OCI-LY7 (cell line): ENCODE measurements around the gene IMMP2L. TPM values are rescaled to one million over a fixed set of nuclear protein-coding genes. Genes with fewer than 3 reads are reported as not detected.

Experiments used
- BruUV-seq: library from RNA; stranded (reverse); fragments of 400-500 nt; replicated peaks from 2 replicates; lab custom pipeline; 2021; lab: Mats Ljungman, UMichigan
- CTCF ChIA-PET: fragments of 300-600 bp; sonication (Branson Sonifier 250); formaldehyde crosslinking; loops from one replicate; lab custom pipeline; 2022; ENCODE audit warnings: antibody characterized with exemption; ENCODE audit not compliant: unreplicated experiment; lab: Charles Lee
- POLR2A ChIA-PET: fragments of 300-600 bp; sonication (Branson Sonifier 250); formaldehyde crosslinking; loops from one replicate; lab custom pipeline; 2022; ENCODE audit warnings: antibody characterized with exemption; lab: Charles Lee
- DNase-seq: peaks from one replicate; pipeline ENCODE4 v3.0.0-alpha.2; 2015; ENCODE audit warnings: low spot score
- H2AFZ ChIP-seq: fragments of 200-600 bp; sonication (generic), shearing (Covaris generic); 2 replicates; pipeline ENCODE4 v1.6.1; 2014; ENCODE audit warnings: mild to moderate bottlenecking, antibody characterized with exemption, low read length, moderate library complexity
- H3K27ac ChIP-seq: fragments of 200-600 bp; sonication (generic); 2 replicates; pipeline ENCODE4 v1.5.1; 2014; ENCODE audit warnings: mixed run types, low read depth, mild to moderate bottlenecking, moderate library complexity, low read length, inconsistent platforms; ENCODE audit not compliant: poor library complexity, severe bottlenecking
- H3K36me3 ChIP-seq: fragments of 200-600 bp; sonication (generic); 2 replicates; pipeline ENCODE4 v1.6.1; 2014; ENCODE audit warnings: mild to moderate bottlenecking, antibody characterized with exemption, low read length, moderate library complexity, mixed read lengths; ENCODE audit not compliant: insufficient read depth
- H3K4me1 ChIP-seq: fragments of 200-600 bp; sonication (generic); 2 replicates; pipeline ENCODE4 v1.5.1; 2014; ENCODE audit warnings: mild to moderate bottlenecking, low read length; ENCODE audit not compliant: insufficient read depth, poor library complexity, severe bottlenecking
- H3K4me2 ChIP-seq: fragments of 200-600 bp; sonication (generic); 2 replicates; pipeline ENCODE4 v1.6.1; 2014; ENCODE audit warnings: mild to moderate bottlenecking, low read length
- H3K4me3 ChIP-seq: fragments of 200-600 bp; sonication (generic); 2 replicates; pipeline ENCODE4 v1.5.1; 2014; ENCODE audit warnings: mild to moderate bottlenecking, low read depth, low read length; ENCODE audit not compliant: poor library complexity, severe bottlenecking
- H3K79me2 ChIP-seq: fragments of 200-600 bp; sonication (generic); 2 replicates; pipeline ENCODE4 v1.6.1; 2016; ENCODE audit warnings: low read depth, mild to moderate bottlenecking, low read length, moderate library complexity, mixed read lengths; ENCODE audit not compliant: insufficient read depth
- H3K9me2 ChIP-seq: fragments of 200-600 bp; sonication (generic); 2 replicates; pipeline ENCODE4 v1.6.1; 2016; ENCODE audit warnings: mild to moderate bottlenecking, low read length, mixed read lengths; ENCODE audit not compliant: insufficient read depth
- H3K9me3 ChIP-seq: fragments of 200-600 bp; sonication (generic); 2 replicates; pipeline ENCODE4 v1.6.1; 2014; ENCODE audit warnings: mild to moderate bottlenecking, mixed run types, low read length, mixed read lengths
- H4K20me1 ChIP-seq: fragments of 200-600 bp; sonication (generic); 2 replicates; pipeline ENCODE4 v1.6.1; 2014; ENCODE audit warnings: mild to moderate bottlenecking, antibody characterized with exemption, low read length, moderate library complexity, mixed read lengths; ENCODE audit not compliant: insufficient read depth
- CTCF ChIP-seq: fragments of 200-600 bp; sonication (generic); conservative IDR thresholded peaks from 2 replicates; pipeline ENCODE4 v1.5.1; 2014; ENCODE audit warnings: mild to moderate bottlenecking, antibody characterized with exemption, low read length, moderate library complexity, mixed read lengths
- EZH2phosphoT487 ChIP-seq: fragments of 200-600 bp; sonication (generic); IDR thresholded peaks from 2 replicates; pipeline ENCODE4 v1.6.1; 2018; ENCODE audit warnings: low read depth, borderline replicate concordance, mild to moderate bottlenecking, mixed run types, antibody characterized with exemption, low read length, moderate library complexity, mixed read lengths
- intact Hi-C: fragments of 100-400 bp; cut with micrococcal nuclease; formaldehyde crosslinking; loops from one replicate; pipeline ENCODE4 v1.10.0; 2022; ENCODE audit not compliant: unreplicated experiment
- total RNA-seq, 2 experiments: library from RNA; depleted of rRNA in 1 of 2; stranded (reverse); fragments of >200 nt in 1 of 2; shearing (Covaris generic) in 1 of 2; gene quantifications; 2 replicates each; pipeline ENCODE4 v1.2.3, GENCODE V29; 2014 to 2022

The IMMP2L gene
- total RNA-seq, 2 experiments from 2014 or later: 8.0 to 25.4 TPM

GRCh38 chr7:111540199-111540815 lies 22.0 kb downstream of the IMMP2L start:
- no peak overlapping the region for H3K4me3 ChIP-seq
- no peaks in the 10 kb centered on the region for H3K9me2 ChIP-seq
- no peak for TF ChIP-seq CTCF
- no peak for TF ChIP-seq EZH2phosphoT487
- intact Hi-C loops: no loop called here
- ChIA-PET POLR2A (interaction anchor here (0.6 to 2.5 kb wide), 3 partner anchors 8 to 480 kb away, joined by 3 to 10 read pairs (median 3); no protein-coding TSS in a partner anchor), CTCF (no interaction called here)
- no peak overlapping the region for H2AFZ ChIP-seq
- BruUV-seq: no TSS peak
- H3K27ac ChIP-seq: no peak overlapping the region
- no peaks in the 10 kb centered on the region for H3K9me3 ChIP-seq
- DNase-seq: no peak
- peaks cover 9% of the 10 kb centered on the region; the same call in 1 of the 2 replicates for H3K36me3 ChIP-seq
- H3K4me2 ChIP-seq: no peak overlapping the region
- H3K79me2 ChIP-seq: no peaks in the 10 kb centered on the region
- no peaks in the 10 kb centered on the region for H4K20me1 ChIP-seq
- H3K4me1 ChIP-seq: peaks cover 5% of the 10 kb centered on the region

- Histone ChIP-seq H3K4me2 (no peak overlapping the region), H3K79me2 (no peaks in the 10 kb centered on the region), H3K4me3 (no peak overlapping the region), H3K4me1 (peaks cover 19% of the 10 kb centered on the region), H3K36me3 (peaks cover 6% of the 10 kb centered on the region; the same call in 1 of the 2 replicates), H3K9me3 (no peaks in the 10 kb centered on the region), H3K27ac (no peak overlapping the region), H2AFZ (no peak overlapping the region), H4K20me1 (no peaks in the 10 kb centered on the region), H3K9me2 (no peaks in the 10 kb centered on the region)
- no peak for DNase-seq
- ChIA-PET POLR2A (interaction anchor here (0.7 to 1.8 kb wide), 4 partner anchors 17 to 1623 kb away, joined by 3 to 6 read pairs (median 4); no protein-coding TSS in a partner anchor), CTCF (no interaction called here)
- intact Hi-C loops: no loop called here
- BruUV-seq: no TSS peak
- TF ChIP-seq EZH2phosphoT487 (no peak), CTCF (no peak)
These were observed 25.2 kb downstream of the IMMP2L start for GRCh38 chr7:111537134-111537533.
